Stimulated activated naive CD8-positive, alpha-beta T cell treated with anti-CD3 and anti-CD28 coated beads, Interleukin-15, amount 100 ng/mL, for 72 hours (primary cell): Measurements from ENCODE around the gene STOX1.
A peak's percentile ranks its signal among the peaks of the same experiment; 100 is the strongest.
"Not testable (repeated sequence)": the region's sequence is repeated elsewhere in the genome, so short reads cannot be mapped to it uniquely, and the experiment has no call there.

Experiments
- ATAC-seq: fragments of 150-1000 bp; cut with Tn5 transposase; 2 replicates; pipeline ENCODE4 v1.10.0; 2021; ENCODE audit warnings: mild to moderate bottlenecking, moderate library complexity
- DNase-seq, 2 donors: peaks; one replicate each; pipeline ENCODE4 v3.0.0; 2021 to 2022
- H3K27ac Mint-ChIP-seq, 2 donors: one replicate each; pipeline ENCODE4 v1.8.0; 2022; ENCODE audit warnings: mild to moderate bottlenecking in 2 of 2, mixed read lengths in 2 of 2, moderate library complexity in 2 of 2
- H3K27me3 Mint-ChIP-seq: one replicate; pipeline ENCODE4 v1.8.0; 2022; ENCODE audit warnings: mixed read lengths
- H3K4me1 Mint-ChIP-seq: one replicate; pipeline ENCODE4 v1.8.0; 2022; ENCODE audit warnings: mild to moderate bottlenecking, mixed read lengths
- H3K4me3 Mint-ChIP-seq, 2 donors: one replicate each; pipeline ENCODE4 v1.8.0; 2022; ENCODE audit warnings: mild to moderate bottlenecking in 2 of 2, mixed read lengths in 2 of 2, moderate library complexity in 1 of 2
- H3K9me3 Mint-ChIP-seq, 2 donors: one replicate each; pipeline ENCODE4 v1.8.0; 2022; ENCODE audit warnings: mixed read lengths in 2 of 2

The STOX1 gene

GRCh38 chr10:68813559-68813958 lies 13.8 kb upstream of the STOX1 start:
- Mint-ChIP-seq H3K27me3 (no peaks in the 10 kb centered on the region), H3K4me1 (no peaks in the 10 kb centered on the region), H3K4me3 (no peak overlapping the region), H3K27ac (no peak overlapping the region), H3K9me3 (no peaks in the 10 kb centered on the region)
- DNase-seq (no peak), ATAC-seq (no peak)

- Mint-ChIP-seq H3K4me3 (no peak overlapping the region), H3K9me3 (no peaks in the 10 kb centered on the region)
Observed at GRCh38 chr10:68816796-68817412, 10.4 kb upstream of the STOX1 start.

GRCh38 chr10:68820359-68820758 lies 7.0 kb upstream of the STOX1 start:
- H3K9me3 Mint-ChIP-seq = not testable (repeated sequence)

More at GRCh38 chr10:68816796-68817412, 10.4 kb upstream of the STOX1 start:
- DNase-seq = no peak
- Mint-ChIP-seq H3K27me3 (no peaks in the 10 kb centered on the region), H3K27ac (no peak overlapping the region), H3K4me1 (no peaks in the 10 kb centered on the region)
- no peak for ATAC-seq

GRCh38 chr10:68822626-68823025 lies 4.7 kb upstream of the STOX1 start:
- H3K27ac Mint-ChIP-seq, H3K27me3 Mint-ChIP-seq, H3K4me3 Mint-ChIP-seq, ATAC-seq, DNase-seq, H3K9me3 Mint-ChIP-seq: not testable (repeated sequence)
- H3K4me1 Mint-ChIP-seq = peaks cover 10% of the 10 kb centered on the region

More at GRCh38 chr10:68820359-68820758, 7.0 kb upstream of the STOX1 start:
- H3K27ac Mint-ChIP-seq = peak overlapping the region in 1 of 2 donors; percentile 47
- H3K4me3 Mint-ChIP-seq, H3K27me3 Mint-ChIP-seq, H3K4me1 Mint-ChIP-seq, ATAC-seq, DNase-seq: not testable (repeated sequence)

- ATAC-seq = peak; percentile 62
- DNase-seq, H3K27ac Mint-ChIP-seq, H3K9me3 Mint-ChIP-seq, H3K27me3 Mint-ChIP-seq: not testable (repeated sequence)
- H3K4me3 Mint-ChIP-seq = peak overlapping the region; percentile 80 to 89
- peaks cover 26% of the 10 kb centered on the region for H3K4me1 Mint-ChIP-seq
Observed at GRCh38 chr10:68827592-68827959, 245 bp downstream of the STOX1 start.

GRCh38 chr10:68828083-68828601 lies 811 bp downstream of the STOX1 start:
- ATAC-seq (peak; percentile 63), DNase-seq (peak in 1 of 2 donors; percentile 19)
- Mint-ChIP-seq H3K4me1 (peaks cover 26% of the 10 kb centered on the region), H3K4me3 (peak overlapping the region; percentile 26 to 56)
- not testable (repeated sequence) for H3K27me3 Mint-ChIP-seq, H3K27ac Mint-ChIP-seq, H3K9me3 Mint-ChIP-seq

GRCh38 chr10:68828833-68829232 lies 1.5 kb downstream of the STOX1 start:
- Mint-ChIP-seq H3K27me3 (peaks cover 9% of the 10 kb centered on the region), H3K9me3 (no peaks in the 10 kb centered on the region), H3K27ac (no peak overlapping the region), H3K4me1 (peaks cover 26% of the 10 kb centered on the region), H3K4me3 (peak overlapping the region in 1 of 2 donors; percentile 41)
- no peak for DNase-seq
- no peak for ATAC-seq

- H3K9me3 Mint-ChIP-seq = no peaks in the 10 kb centered on the region
- H3K4me1 Mint-ChIP-seq = peaks cover 26% of the 10 kb centered on the region
- H3K27me3 Mint-ChIP-seq = peaks cover 9% of the 10 kb centered on the region
- H3K27ac Mint-ChIP-seq = no peak overlapping the region
- DNase-seq (no peak), ATAC-seq (no peak)
- H3K4me3 Mint-ChIP-seq = peak overlapping the region in 1 of 2 donors; percentile 5
Observed at GRCh38 chr10:68829521-68829920, 2.2 kb downstream of the STOX1 start.

GRCh38 chr10:68829952-68830351 lies 2.6 kb downstream of the STOX1 start:
- Mint-ChIP-seq H3K4me3 (no peak overlapping the region), H3K27ac (no peak overlapping the region), H3K4me1 (peaks cover 26% of the 10 kb centered on the region), H3K9me3 (no peaks in the 10 kb centered on the region), H3K27me3 (peaks cover 9% of the 10 kb centered on the region)
- no peak for ATAC-seq
- DNase-seq = no peak

- Mint-ChIP-seq H3K27ac (no peak overlapping the region), H3K27me3 (no peaks in the 10 kb centered on the region), H3K9me3 (no peaks in the 10 kb centered on the region), H3K4me3 (no peak overlapping the region), H3K4me1 (peaks cover 15% of the 10 kb centered on the region)
- DNase-seq = no peak
- ATAC-seq = no peak
Observed at GRCh38 chr10:68831961-68832455, 4.7 kb downstream of the STOX1 start.

- Mint-ChIP-seq H3K4me3 (no peak overlapping the region), H3K9me3 (no peaks in the 10 kb centered on the region), H3K27me3 (no peaks in the 10 kb centered on the region), H3K27ac (peak overlapping the region in 1 of 2 donors; percentile 68), H3K4me1 (peaks cover 15% of the 10 kb centered on the region)
- no peak for ATAC-seq
- DNase-seq = no peak
Observed at GRCh38 chr10:68832601-68833000, 5.3 kb downstream of the STOX1 start.

- Mint-ChIP-seq H3K27ac (no peak overlapping the region), H3K4me3 (no peak overlapping the region), H3K27me3 (no peaks in the 10 kb centered on the region), H3K4me1 (no peaks in the 10 kb centered on the region), H3K9me3 (no peaks in the 10 kb centered on the region)
- no peak for ATAC-seq
- no peak for DNase-seq
Observed at GRCh38 chr10:68837626-68838322, 10.4 kb downstream of the STOX1 start.

- H3K4me3 Mint-ChIP-seq, DNase-seq, H3K9me3 Mint-ChIP-seq, H3K27me3 Mint-ChIP-seq, ATAC-seq, H3K4me1 Mint-ChIP-seq: not testable (repeated sequence)
- peak overlapping the region in 1 of 2 donors; percentile 51 for H3K27ac Mint-ChIP-seq
Observed at GRCh38 chr10:68840650-68841049, 13.3 kb downstream of the STOX1 start.

- no peak for ATAC-seq
- DNase-seq = no peak
- H3K4me3 Mint-ChIP-seq = no peak overlapping the region
- no peaks in the 10 kb centered on the region for H3K27me3 Mint-ChIP-seq
- no peaks in the 10 kb centered on the region for H3K9me3 Mint-ChIP-seq
- H3K4me1 Mint-ChIP-seq = no peaks in the 10 kb centered on the region
- H3K27ac Mint-ChIP-seq = peak overlapping the region in 1 of 2 donors; percentile 54
Observed at GRCh38 chr10:68848281-68848680, 20.9 kb downstream of the STOX1 start.

GRCh38 chr10:68848806-68849205 lies 21.5 kb downstream of the STOX1 start:
- Mint-ChIP-seq H3K27ac (no peak overlapping the region), H3K27me3 (no peaks in the 10 kb centered on the region), H3K4me3 (no peak overlapping the region), H3K9me3 (no peaks in the 10 kb centered on the region), H3K4me1 (no peaks in the 10 kb centered on the region)
- DNase-seq (no peak), ATAC-seq (no peak)

- H3K27ac Mint-ChIP-seq = no peak overlapping the region
- no peaks in the 10 kb centered on the region for H3K27me3 Mint-ChIP-seq
Observed at GRCh38 chr10:68856352-68856751, 29.0 kb downstream of the STOX1 start.

More at GRCh38 chr10:68856352-68856751, 29.0 kb downstream of the STOX1 start:
- no peak for ATAC-seq
- Mint-ChIP-seq H3K4me3 (no peak overlapping the region), H3K4me1 (no peaks in the 10 kb centered on the region), H3K9me3 (peaks cover 9 to 21% of the 10 kb centered on the region in 2 donors)
- DNase-seq = no peak
